Right lobe of liver (tissue), 6 donors: Measurements from ENCODE around the gene MEGF10. TPM values are rescaled to one million over a fixed set of nuclear protein-coding genes. Genes with fewer than 3 reads are reported as not detected.

ENCODE experiments used
- ATAC-seq, 4 donors: fragments of 200-7000 bp; cut with Tn5 transposase; one replicate each; pipeline ENCODE4 v1.9.1; 2020; ENCODE audit warnings: mild to moderate bottlenecking in 4 of 4, moderate library complexity in 4 of 4
- DNase-seq, 3 donors: peaks; one replicate each; pipeline ENCODE4 v3.0.0-alpha.2; 2020
- H3K27ac ChIP-seq, 3 donors: fragments of 200-600 bp; one replicate each; pipeline ENCODE4 v1.8.0; 2022
- H3K27me3 ChIP-seq, 2 donors: fragments of 200-600 bp; one replicate each; pipeline ENCODE4 v1.8.0; 2022
- H3K36me3 ChIP-seq, 4 donors: fragments of 200-600 bp; sonication (generic) in 1 of 4; one replicate each; pipeline versions ENCODE4 v1.5.1 to v1.8.0; 2017 to 2022; ENCODE audit warnings: control low read depth in 1 of 4
- H3K4me1 ChIP-seq, 4 donors: fragments of 200-600 bp; sonication (generic) in 1 of 4; one replicate each; pipeline versions ENCODE4 v1.5.1 to v1.8.0; 2017 to 2022; ENCODE audit warnings: control low read depth in 1 of 4
- H3K4me3 ChIP-seq, 3 donors: fragments of 200-600 bp; one replicate each; pipeline ENCODE4 v1.8.0; 2022
- H3K9me3 ChIP-seq, 4 donors: fragments of 200-600 bp; sonication (generic) in 1 of 4; one replicate each; pipeline versions ENCODE4 v1.5.1 to v1.8.0; 2017 to 2022; ENCODE audit warnings: control low read depth in 1 of 4
- CTCF ChIP-seq, 4 donors: fragments of 200-600 bp in 3 of 4; fragments of 450-650 bp in 1 of 4; IDR thresholded peaks; one replicate each; pipeline versions ENCODE4 v1.5.1 to v1.8.0; 2016 to 2022; ENCODE audit warnings: antibody characterized with exemption in 4 of 4, mild to moderate bottlenecking in 2 of 4
- POLR2A ChIP-seq: fragments of 450-650 bp; IDR thresholded peaks from one replicate; pipeline ENCODE4 v1.6.1; 2017; ENCODE audit warnings: antibody characterized with exemption, mild to moderate bottlenecking
- WGBS: methylation state at CpG from one replicate; pipeline ENCODE4 v1.1.6; 2018; ENCODE audit warnings: low coverage, low lambda C conversion rate; ENCODE audit not compliant: insufficient coverage; ENCODE audit errors: missing lambda C conversion rate; 5-methylcytosine and 5-hydroxymethylcytosine counted together
- intact Hi-C, 2 donors: fragments of 100-400 bp; cut with DNase I; formaldehyde crosslinking; loops; one replicate each; pipeline versions ENCODE4 v1.11.2 to v1.14.1; 2022
- total RNA-seq, 6 experiments: library from RNA; depleted of rRNA in 2 of 6; stranded (reverse); fragments of >200 nt in 2 of 6; fragmentation: NEBNext Ultra II Directional in 3 of 6; extraction: Animal tissue kit (Norgen Biotek cat#: 25700) in 3 of 6; gene quantifications; one replicate each; pipeline versions ENCODE4 v1.1.0 to v1.2.4, GENCODE V29; 2016 to 2023
- donor health status: DM: no; HTN: yes; CAD: no.
- donor health status: DM: no; HTN: no; CAD: no.
- donor health status: DM: no; HTN: no; CAD: no.
- donor health status: DM: no; HTN: yes; CAD: no.
- donor health status: DM: no; HTN: yes; CAD: no.

MEGF10 gene
- total RNA-seq, 6 experiments from 2014 or later: 0.42 to 1.4 (median 0.75) TPM

GRCh38 chr5:127441799-127442484 lies 151.3 kb downstream of the MEGF10 start:
- Histone ChIP-seq H3K9me3 (no peaks in the 10 kb centered on the region), H3K36me3 (no peaks in the 10 kb centered on the region), H3K4me3 (no peak overlapping the region), H3K27me3 (no peaks in the 10 kb centered on the region), H3K27ac (no peak overlapping the region), H3K4me1 (no peaks in the 10 kb centered on the region)
- WGBS: 44% methylated on average over 4 of the region's 4 CpGs
- intact Hi-C loops: no loop called here
- ATAC-seq: peak in 1 of 4 donors; percentile 21
- TF ChIP-seq CTCF (IDR thresholded peaks at IDR 0.05): peak in 3 of 4 donors; percentile 22 to 30 (median 29)
- no peak for TF ChIP-seq POLR2A
- no peak for DNase-seq

- intact Hi-C loops: no loop called here
- WGBS: 60% methylated on average over 1 of the region's 1 CpG
Measured at GRCh38 chr5:127444171-127444570, 153.6 kb downstream of the MEGF10 start.

GRCh38 chr5:127445328-127445727 lies 154.7 kb downstream of the MEGF10 start:
- no peaks in the 10 kb centered on the region for H3K36me3 ChIP-seq
- no peaks in the 10 kb centered on the region for H3K4me1 ChIP-seq
- no peak for ATAC-seq
- no peak overlapping the region for H3K27ac ChIP-seq
- intact Hi-C loops: no loop called here
- no peak overlapping the region for H3K4me3 ChIP-seq
- TF ChIP-seq POLR2A (no peak), CTCF (IDR thresholded peaks at IDR 0.05) (no peak)
- no peak for DNase-seq
- H3K27me3 ChIP-seq: no peaks in the 10 kb centered on the region
- no peaks in the 10 kb centered on the region for H3K9me3 ChIP-seq
- 44% methylated on average over 3 of the region's 4 CpGs for WGBS

More at GRCh38 chr5:127444171-127444570, 153.6 kb downstream of the MEGF10 start:
- H3K4me1 ChIP-seq: no peaks in the 10 kb centered on the region
- H3K9me3 ChIP-seq: no peaks in the 10 kb centered on the region
- H3K27me3 ChIP-seq: no peaks in the 10 kb centered on the region
- no peak overlapping the region for H3K4me3 ChIP-seq
- TF ChIP-seq CTCF (IDR thresholded peaks at IDR 0.05) (no peak), POLR2A (no peak)
- DNase-seq (no peak), ATAC-seq (no peak)
- H3K36me3 ChIP-seq: no peaks in the 10 kb centered on the region
- no peak overlapping the region for H3K27ac ChIP-seq

- no peaks in the 10 kb centered on the region for H3K9me3 ChIP-seq
- 70% methylated on average over 2 of the region's 2 CpGs for WGBS
- TF ChIP-seq CTCF (IDR thresholded peaks at IDR 0.05) (no peak), POLR2A (no peak)
- H3K4me3 ChIP-seq: no peak overlapping the region
- ATAC-seq (no peak), DNase-seq (no peak)
- H3K27ac ChIP-seq: no peak overlapping the region
- intact Hi-C loops: no loop called here
- no peaks in the 10 kb centered on the region for H3K27me3 ChIP-seq
- H3K4me1 ChIP-seq: no peaks in the 10 kb centered on the region
- H3K36me3 ChIP-seq: no peaks in the 10 kb centered on the region
Measured at GRCh38 chr5:127446626-127447025, 156.0 kb downstream of the MEGF10 start.
